GM18907 (cell line): ENCODE results near the gene ONECUT2.
"Not testable (repeated sequence)": the region's sequence is repeated elsewhere in the genome, so short reads cannot be mapped to it uniquely, and the experiment has no call there.

Source experiments
- ATAC-seq: cut with Tn5 transposase; IDR thresholded peaks from one replicate; pipeline ENCODE4 v1.9.1; 2021; ENCODE audit warnings: mild to moderate bottlenecking, moderate library complexity; ENCODE audit not compliant: unreplicated experiment

The ONECUT2 gene

DNA sequence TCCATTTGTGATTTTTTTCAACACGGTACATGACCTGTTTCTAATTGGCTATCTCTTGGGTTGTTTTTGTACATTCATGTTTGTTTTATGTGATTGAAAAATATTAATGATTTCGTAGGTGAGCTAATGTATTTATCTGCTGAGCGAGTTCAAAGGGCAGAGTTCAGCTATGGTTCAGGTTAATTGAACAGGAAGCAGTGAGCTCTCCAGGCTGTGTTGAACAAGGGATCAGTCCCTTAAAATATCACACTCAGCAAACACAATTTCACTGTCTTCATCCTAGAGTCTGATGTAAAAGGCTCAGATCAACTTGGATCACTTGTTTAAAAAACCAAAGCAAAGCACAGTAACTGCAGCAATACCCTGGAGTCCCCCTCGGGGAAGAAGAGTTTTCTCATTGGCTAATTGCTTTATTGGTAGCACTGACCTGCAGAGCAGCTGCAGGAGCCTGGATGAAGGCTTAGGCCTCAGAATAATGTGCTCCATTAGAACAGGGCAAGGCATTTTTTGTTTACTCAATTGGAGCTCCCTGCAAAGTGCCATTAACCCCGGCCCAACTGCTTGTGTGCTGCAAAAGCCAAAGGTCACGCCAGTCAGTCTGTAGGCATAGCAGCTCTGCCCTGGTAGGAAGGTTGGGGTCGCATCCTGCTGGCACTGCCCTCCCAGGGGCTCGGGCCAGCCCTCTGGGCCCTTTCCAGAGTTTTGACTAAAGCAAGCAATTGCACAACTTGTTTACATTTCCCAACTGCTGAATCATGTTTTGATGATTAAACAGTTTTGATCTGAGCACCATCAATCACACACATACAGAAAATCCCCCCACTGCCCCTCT lies 10.5 kb downstream of the ONECUT2 start:
- no peak for ATAC-seq

DNA sequence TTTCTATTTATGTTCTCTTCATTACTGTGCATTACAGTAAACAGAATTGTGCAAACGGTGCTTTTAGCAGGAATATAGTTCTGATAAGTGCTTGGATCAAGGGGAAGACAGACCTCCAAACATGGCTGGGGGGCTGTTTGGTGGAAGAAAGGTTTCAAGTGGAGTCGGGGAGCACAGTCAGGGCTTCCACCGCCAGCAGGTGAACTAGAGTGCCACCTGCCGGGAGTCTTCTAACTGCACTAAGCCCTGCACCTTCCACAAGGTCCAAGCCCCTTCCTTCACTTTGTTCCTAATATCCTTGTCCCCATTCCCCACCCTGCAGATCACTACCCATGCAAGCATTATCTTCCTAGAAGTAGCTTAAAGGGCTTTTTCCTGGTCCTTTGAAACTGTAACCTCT lies 11.1 kb downstream of the ONECUT2 start:
- no peak for ATAC-seq

DNA sequence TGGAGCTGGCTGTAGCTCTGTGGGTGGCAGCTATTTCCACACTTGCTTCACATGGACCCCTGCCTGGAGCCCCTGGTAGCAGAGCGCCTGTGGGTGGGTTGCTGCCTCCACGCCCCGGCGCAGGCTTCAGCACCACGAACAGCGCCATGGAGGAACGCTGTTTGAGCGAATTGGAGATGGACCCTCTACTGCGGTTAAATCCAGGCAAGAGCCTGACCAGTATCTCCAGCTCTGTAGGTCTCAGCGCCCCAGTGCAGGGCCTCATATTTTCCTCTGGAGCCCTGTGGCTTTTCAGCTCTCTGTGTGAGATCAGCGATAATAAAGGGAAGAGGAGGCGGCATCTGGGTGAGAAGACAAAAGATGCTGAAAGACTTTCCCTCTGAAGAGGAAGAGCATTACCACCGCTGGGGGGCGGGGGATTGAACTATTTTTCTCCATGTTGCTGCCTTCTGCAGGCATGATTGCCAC lies 12.0 kb downstream of the ONECUT2 start:
- ATAC-seq = no peak

DNA sequence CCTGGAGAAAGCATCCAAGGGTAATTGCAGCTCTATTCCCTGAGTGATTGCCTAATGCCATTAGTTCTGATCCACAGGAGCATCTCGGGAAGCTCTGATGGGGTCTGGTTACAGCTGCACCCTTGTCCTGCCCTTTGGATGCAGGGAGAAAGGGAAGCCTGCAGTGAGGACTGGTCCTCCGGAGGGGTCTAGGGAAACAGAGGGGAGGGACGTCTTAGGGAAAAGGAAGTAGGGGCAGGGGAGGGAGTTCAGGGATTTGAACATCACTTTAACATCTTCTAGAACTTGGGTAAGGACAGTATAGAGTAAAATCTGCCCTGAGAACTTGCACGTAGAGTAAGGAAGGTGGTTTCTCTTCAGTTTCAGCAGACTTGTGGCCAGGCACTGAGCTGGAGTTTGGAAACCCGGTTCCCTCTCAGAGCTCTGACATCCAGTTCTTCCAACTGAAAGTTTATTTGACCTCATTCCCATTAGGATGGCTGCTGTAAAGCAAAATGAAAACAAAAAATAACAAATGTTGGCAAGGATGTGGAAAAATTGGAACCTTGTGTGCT lies 20.5 kb downstream of the ONECUT2 start:
- ATAC-seq = no peak

DNA sequence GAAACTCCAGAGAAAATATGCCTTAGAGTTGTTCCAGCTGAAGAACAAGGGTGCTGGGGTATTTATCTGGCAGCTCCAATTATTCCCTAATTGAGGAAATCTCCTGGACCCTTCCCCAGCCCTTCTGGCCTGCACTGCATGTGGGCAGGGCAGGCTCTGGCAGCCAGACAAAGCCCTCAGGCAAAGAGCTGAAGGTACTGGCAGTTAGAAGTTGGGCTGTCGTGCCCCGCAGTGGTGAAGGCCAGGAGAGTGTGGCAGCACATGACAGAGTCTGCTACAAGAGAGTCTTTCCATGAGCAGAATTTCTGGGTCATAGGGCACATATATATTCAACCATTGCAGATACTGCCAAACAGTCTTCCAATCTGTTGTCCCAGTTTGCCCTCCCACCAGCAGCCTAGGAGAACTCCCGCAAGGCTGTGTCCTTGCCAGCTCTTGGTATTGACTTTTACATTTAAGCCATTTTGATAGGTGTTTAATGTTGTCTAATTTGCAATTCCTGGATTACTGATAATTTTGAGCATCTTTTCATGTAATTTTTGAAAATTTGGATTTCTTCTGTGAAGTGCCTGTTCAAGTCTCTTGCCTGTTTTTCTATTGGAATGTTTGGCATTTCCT lies 26.6 kb downstream of the ONECUT2 start:
- no peak for ATAC-seq

DNA sequence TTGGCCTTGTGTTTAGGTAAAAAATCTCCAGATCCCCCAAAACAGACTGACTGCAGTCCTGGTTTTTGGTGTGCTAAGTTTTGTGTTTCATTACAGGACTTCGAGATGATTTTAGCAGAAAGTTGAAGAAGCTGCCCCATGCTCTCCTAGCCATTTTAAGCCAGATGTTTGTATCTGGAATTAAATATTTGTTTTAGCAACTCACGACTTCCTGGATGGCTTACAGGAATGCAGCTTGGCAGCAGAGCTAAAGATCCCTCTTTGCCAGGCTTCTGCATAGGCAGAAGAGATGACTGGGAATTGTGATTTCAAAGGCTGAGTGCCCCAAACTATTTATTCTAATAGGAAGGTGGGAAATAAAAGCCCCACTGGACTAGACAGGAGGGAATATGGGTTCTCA lies 31.1 kb downstream of the ONECUT2 start:
- ATAC-seq = no peak

DNA sequence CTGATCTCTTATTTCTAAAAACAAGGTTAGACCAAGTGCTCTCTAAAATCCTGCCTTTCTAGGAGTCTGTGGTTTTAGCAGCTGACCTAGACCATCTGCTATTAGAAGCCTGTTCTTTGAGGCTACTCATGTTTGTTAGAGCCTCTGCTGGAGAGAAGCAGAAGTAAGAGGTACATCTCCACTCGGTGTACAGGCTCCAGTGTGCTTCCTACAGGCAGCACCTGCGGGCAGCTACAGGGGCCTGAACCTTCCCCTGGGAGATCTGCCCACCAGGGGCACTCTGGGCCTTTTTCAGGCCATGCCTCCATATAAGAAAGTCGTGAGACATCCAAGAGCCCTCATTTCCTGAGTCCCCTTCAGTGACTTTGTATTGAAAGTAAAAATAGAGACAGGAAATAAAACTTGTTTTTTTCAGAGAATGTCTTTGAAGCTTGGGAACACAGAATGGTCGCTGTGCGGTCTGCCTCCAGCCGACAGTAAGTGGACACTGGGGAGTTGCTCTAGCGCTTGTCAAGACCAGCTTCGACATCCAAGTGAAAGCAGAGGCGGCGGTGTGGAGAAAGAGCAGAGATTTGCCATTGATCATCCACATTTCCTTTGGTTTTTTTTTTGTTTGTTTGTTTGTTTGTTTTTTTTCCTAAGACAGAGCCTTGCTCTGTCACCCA lies 31.7 kb downstream of the ONECUT2 start:
- no peak for ATAC-seq

DNA sequence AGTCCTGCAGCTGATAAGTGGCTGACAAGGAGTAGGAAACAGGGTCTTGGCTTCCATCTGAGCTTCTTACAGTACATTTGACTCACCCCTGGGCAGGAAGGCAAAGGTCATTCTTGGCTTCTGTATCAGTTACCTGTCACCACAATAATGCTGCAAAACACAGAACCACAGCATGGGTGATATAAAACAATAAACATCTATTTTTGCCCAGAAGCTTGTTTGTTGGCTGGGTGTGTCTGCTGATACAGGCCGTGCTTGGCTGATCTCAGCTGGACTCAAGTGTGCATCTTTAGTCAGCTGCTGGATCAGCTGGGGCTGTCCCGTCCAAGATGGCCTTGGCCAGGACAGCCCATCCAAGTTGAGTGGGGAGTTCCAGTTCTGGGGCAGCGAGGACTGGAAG lies 34.7 kb downstream of the ONECUT2 start:
- no peak for ATAC-seq

DNA sequence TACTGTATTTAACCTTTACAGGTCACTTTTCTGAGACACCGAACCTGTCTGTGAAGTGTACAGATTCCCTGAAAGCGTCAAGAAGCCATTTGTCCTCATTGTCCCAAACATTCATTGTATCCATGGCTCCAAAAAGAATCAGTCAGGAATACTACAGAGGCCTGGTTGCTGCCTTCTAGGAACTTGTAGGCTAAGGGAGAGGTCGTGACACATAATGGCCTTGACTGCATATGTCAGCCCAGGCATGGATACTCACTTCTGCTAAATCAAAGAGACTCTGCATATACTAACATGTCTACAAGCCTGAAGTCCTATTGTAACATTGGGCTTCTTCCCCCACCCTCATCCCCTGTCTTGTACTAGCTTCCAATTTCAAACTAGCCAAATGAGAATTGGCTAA lies 40.2 kb downstream of the ONECUT2 start:
- no peak for ATAC-seq

DNA sequence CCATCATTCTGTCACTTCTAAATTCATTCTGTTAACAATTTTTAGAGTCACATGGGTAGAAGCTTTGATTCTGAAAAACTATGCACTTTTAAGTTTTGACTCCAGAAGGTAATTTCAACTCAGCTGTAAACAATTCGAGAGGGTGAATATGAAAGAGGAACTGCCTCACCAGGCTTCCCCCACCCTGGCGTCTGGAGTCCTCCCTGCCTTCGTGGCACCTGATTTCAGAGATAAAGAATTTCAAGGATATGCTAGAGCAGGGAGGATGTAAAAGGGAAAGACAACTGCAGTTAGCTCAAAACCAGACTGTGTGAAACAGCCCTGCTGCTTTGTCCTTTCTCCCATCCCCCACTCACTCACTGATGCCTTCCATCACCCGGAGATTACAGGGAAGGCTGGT lies 40.7 kb downstream of the ONECUT2 start:
- no peak for ATAC-seq

DNA sequence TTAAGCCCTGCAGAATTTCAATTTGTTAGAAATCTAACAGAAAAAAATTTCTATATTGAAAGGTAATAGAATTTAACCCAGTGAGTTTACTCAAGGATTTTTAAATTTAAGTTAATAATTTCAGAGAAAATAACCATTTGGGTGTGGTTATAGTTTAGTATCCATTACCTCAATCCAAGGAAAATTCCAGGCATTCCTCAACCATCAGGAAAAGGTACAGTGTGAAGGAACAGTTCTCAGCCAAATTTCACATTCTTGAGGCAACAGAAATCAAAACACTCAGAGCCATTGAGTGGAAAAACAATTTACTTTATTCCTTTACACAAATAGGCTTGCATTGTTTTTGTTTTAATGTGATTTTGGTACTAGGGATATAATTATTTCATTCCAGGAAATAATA lies 45.6 kb downstream of the ONECUT2 start:
- ATAC-seq = no peak

DNA sequence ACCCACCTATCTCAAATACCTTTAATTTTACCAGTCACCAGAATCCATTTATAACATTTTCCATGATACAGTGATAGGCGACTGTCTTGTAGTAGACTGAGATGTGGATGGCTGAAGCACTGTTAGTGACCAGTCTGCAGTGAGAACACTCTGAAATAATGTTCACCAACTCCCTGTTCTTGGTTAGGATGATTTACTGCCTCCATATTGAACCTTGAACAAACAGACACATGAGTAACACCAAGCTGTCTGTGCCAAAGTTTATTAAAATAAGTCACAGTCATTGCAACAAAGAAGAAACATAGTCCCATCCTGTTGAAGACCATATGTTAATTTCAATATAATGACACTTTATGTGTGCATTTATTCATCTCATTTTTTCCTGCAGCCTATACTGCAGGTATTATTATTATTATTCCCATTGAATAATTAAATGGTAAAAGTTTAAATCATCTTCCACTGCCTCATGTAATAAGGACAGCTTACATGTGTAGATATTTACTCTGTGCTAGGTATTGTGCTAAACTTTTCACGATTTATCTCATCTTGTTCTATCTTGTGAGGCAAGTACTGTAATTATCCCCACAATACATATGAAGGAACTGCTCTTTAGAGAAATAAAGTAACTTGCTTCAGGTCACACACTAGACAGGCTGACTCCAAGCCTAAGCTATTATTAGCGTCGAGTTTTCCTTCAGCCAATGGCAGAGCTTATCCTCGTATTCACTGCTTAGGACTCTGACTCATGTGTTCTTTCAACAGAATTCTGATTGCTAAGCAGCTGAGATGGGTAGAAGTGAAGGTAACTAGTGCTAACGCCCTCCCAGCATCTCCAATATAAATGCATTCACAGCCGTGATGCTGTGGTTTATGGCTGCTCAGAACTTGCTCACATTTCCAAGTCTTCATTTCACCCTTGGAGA lies 62.5 kb downstream of the ONECUT2 start:
- ATAC-seq = no peak

DNA sequence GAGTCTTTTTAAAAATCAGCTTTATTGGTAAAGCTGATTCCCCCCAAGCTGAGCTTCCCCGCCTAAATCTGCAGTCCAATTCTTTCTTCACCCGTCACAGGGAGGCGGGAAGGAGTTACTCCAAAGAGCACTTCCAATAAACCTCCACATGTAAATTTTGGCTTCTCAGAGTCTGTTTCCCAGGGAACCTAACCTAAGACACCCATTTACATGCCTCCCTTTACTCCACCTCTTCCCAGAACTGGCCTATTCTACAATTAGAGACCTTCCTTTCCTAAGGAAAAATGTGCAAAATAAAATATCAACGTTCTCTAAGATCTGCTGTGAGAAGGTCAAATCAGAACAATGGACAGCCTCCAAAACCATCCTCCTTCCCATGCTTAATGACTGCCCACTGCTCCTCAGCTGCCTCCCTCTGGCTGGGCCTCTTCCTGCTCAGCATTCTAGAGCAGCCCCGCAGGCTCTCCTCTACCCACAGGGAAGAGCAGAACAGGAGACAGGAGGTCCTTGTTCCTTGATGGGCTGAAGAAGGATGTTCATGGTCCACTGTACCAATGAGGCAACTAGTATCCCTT lies 63.6 kb downstream of the ONECUT2 start:
- no peak for ATAC-seq

DNA sequence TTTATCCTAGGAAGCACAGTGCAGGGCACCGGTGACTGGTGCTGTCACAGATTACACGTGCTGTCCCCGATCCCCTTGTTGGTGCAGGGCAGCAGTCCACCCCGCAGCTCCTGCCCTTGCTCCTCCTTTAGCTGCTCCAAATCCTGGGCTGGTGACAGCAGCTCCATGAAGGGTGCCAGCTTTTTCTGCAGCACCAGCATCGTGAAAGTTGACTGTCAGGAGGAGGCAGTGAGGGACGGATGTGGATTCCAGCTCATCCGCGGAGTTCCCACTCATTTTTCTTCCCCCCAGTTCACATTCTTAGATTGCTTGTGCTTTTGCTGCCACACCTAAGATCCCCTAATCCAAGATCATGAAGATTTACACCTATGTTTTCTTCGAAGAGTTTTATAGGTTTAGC lies 67.5 kb downstream of the ONECUT2 start:
- ATAC-seq = no peak

DNA sequence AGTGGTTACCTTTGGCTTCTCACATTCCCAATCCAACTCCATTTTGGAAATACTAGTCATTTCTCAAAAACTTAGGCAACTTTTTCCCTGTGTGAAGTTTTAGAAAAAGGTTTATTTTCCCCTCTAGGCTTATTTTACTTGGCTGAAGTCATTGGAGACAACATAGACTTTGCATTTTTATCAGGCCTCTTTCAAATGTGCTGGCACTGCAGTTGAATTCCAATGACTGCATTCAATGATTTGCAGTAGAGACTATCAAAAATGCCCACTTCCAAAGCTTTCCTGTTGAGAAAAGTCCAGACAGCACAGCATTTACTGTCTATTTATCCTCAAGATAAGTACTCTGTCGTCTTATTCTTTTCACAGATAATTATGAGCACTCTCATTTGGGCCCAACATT lies 70.1 kb downstream of the ONECUT2 start:
- no peak for ATAC-seq

DNA sequence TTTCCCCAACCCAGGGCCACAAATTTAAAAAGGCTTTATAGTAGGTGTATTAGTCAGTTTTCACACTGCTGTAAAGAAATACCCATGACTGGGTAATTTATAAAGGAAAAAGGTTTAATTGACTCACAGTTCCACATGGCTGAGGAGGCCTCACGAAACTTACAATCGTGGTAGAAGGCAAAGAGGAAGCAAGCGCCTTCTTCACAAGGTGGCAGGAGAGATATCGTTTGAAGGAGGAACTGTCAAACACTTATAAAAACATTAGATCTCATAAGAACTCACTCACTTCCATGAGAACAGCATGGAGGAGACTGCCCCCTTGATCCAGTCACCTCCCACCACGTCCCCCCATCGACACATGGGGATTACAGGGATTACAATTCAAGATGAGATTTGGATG lies 80.9 kb downstream of the ONECUT2 start:
- ATAC-seq = no peak

DNA sequence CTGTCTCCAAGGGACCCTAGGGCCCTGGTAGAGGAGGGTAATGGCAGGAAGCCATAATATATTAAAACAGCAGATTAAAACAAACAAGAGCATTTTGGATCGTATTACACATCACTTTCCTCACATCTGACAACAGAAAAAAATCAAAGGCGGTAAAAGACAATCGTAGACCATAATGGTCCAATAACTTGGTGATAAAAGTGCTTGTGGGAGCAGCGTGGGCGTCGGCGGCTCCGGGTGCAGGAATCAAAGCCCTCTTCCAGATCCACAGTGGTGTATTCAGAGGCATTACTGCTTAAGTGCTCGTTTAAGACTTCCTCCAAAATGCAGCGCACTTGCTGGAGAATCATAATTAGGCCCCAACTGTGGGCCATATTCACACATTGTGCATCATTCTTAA lies 83.4 kb downstream of the ONECUT2 start:
- ATAC-seq = no peak

DNA sequence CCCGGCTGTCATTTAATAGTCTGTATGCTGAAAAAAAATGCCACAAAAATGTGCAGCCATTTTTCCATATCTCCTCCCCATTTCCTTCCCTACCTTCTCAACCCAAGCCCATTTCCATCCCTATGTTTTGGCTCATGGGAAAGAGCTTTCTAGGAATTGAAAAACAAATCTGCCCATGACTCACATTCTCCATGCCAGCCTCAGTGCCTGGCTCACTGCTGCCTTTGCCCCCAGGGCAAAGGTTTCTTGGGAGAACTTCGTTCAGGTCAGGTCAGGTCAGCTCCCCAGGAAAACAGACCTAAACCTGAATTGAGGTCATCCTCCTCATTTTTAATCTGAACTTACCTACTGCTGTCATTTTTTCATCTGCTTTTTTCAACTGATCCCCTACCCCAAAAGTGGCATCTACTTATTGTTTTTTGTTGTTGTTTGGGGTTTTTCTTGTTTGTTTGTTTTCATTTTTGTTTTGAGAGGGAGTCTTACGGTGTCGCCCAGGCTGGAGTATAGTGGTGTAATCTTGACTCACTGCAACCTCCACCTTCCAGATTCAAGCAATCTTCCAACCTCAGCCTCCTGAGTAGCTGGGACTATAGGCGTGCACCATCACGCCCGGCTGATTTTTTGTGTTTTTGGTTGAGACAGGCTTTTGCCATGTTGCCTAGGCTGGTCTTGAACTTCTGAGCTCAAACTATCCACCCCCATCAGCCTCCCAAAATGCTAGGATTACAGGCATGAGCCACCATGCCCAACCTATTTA lies 84.7 kb downstream of the ONECUT2 start:
- ATAC-seq = no peak

DNA sequence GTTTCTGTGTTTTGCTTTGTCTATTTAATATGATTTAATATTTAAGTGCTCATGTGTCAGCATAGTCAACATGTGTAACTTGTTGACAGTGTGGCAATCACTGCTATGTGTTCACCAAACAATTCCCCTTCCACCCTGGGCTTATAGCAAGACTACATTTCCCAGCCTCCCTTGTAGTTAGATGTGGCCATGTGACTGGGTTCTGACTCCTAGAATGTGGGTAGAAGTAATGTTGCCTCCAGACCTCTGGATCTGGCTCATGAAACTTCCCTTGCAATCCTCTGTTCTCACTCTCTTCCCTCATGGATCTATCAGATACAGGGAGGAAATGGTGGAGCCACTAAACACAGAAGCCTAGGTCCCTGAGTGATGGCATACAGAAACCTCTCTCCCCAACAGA lies 87.2 kb downstream of the ONECUT2 start:
- not testable (repeated sequence) for ATAC-seq
